ENCODE data around the gene IL22RA1. TPM values are rescaled to one million over a fixed set of nuclear protein-coding genes. Genes with fewer than 3 reads are reported as not detected.

IL22RA1 gene
- total RNA-seq, 5 donors from 2014 or later (not counting 1 experiment from before 2014, with no cell fraction given), result 0.13 to 0.15 TPM; not detected in 3

DNA sequence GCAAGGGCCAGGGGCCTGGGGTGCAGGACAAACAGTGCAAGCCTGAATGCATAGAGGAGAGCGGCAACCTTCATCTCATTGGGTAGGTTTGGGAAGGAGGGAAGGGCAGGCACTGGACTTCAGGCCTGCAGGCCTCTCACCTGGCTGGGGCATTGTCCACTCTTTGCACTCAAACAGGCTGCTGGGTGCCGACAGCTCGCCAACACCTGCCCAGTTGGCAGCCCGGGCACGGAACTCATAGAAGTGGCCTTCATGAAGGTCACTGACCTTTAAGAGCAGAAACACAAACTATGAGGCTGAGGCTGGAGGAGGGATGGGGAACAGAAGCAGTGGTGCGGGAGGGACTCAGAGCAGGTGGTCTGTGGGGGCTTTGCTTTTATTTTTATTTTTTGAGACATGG lies 61.8 kb downstream of the IL22RA1 start:
- Mint-ChIP-seq H3K4me1 (no peaks in the 10 kb centered on the region), H3K27ac (no peak overlapping the region), H3K27me3 (peaks cover 0 to 2% of the 10 kb centered on the region in 2 donors), H3K4me3 (no peak overlapping the region), H3K9me3 (no peaks in the 10 kb centered on the region), H3K36me3 (no peaks in the 10 kb centered on the region)
- ATAC-seq (replicated peaks in 1 of 4) (no peak), DNase-seq (no peak)
- CTCF ChIA-PET, result no interaction called here
- Histone ChIP-seq H3K36me3 (ENCODE audit: control insufficient read depth in 2 of 2, extremely low read depth in 1 of 2, insufficient read depth in 1 of 2, low read length in 1 of 2) (no peaks in the 10 kb centered on the region), H3K27ac (ENCODE audit: low read length) (no peak overlapping the region), H3K4me1 (ENCODE audit: control insufficient read depth in 1 of 2, extremely low read depth in 1 of 2, insufficient read depth in 2 of 2, low read length in 2 of 2) (no peaks in the 10 kb centered on the region), H3K4me3 (ENCODE audit: control insufficient read depth in 1 of 2, extremely low read depth in 1 of 2, low read length in 1 of 2) (no peak overlapping the region), H3K9me3 (no peaks in the 10 kb centered on the region), H3K27me3 (replicated peaks in 1 of 2; ENCODE audit: control insufficient read depth in 2 of 2, extremely low read depth in 1 of 2, insufficient read depth in 2 of 2, low read length in 1 of 2) (peaks cover 0 to 14% of the 10 kb centered on the region in 2 experiments)
- POLR2A ChIA-PET, result no interaction called here
- 100% methylated on average over 1 of the region's 6 CpGs for WGBS (ENCODE audit: insufficient coverage)

- H3K36me3 Mint-ChIP-seq, result no peaks in the 10 kb centered on the region
- POLR2A ChIA-PET, result interaction anchor here in 1 of 2 donors (0.6 kb wide), 1 partner anchor 10 kb away, joined by 3 read pairs; no protein-coding TSS in a partner anchor
Observed at GRCh38 chr1:24080131-24080530, 62.8 kb downstream of the IL22RA1 start.

DNA sequence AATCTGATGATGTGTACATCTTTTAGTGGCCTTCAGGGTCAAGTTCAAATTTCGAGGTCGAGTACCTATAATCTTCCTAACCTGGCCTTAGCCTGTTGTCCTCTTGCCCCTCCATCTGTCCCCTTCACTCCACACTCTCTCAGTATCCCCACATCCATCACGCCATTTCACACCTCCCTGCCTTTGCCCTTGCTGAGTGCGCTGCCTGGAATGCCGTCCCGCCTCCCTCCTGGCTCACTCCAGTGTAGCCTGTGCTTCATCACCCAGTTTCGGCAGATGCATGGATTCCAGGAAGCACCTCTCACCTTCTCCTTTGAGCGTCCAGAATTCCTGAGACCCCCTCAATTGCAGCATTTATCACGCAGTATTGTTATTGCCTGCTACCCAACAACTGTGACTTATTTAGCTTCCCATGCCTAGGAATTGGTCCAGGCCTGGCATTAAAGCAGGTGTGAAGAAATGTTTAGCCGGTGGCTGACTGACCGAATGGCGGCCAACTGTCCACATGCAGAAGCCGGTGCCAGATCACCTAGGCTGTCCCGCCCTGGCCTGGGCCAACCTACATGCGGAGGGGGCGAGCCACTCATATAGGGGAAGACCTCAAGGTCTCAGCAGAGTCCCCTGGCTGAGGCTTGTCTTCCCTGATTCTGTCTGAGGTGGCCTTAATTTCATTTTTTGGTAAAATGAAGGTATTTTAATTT lies 65.5 kb downstream of the IL22RA1 start:
- H3K4me3 ChIP-seq (ENCODE audit: control insufficient read depth in 1 of 2, extremely low read depth in 1 of 2, low read length in 1 of 2), result no peak overlapping the region
- H3K36me3 ChIP-seq (ENCODE audit: control insufficient read depth in 2 of 2, extremely low read depth in 1 of 2, insufficient read depth in 1 of 2, low read length in 1 of 2), result no peaks in the 10 kb centered on the region
- Mint-ChIP-seq H3K4me1 (no peaks in the 10 kb centered on the region), H3K9me3 (no peaks in the 10 kb centered on the region), H3K4me3 (no peak overlapping the region), H3K27ac (no peak overlapping the region), H3K36me3 (no peaks in the 10 kb centered on the region), H3K27me3 (no peaks in the 10 kb centered on the region)
- H3K27ac ChIP-seq (ENCODE audit: low read length), result no peak overlapping the region
- CTCF ChIA-PET, result no interaction called here
- peaks cover 0 to 5% of the 10 kb centered on the region in 2 experiments for H3K27me3 ChIP-seq (replicated peaks in 1 of 2; ENCODE audit: control insufficient read depth in 2 of 2, extremely low read depth in 1 of 2, insufficient read depth in 2 of 2, low read length in 1 of 2)
- H3K4me1 ChIP-seq (ENCODE audit: control insufficient read depth in 1 of 2, extremely low read depth in 1 of 2, insufficient read depth in 2 of 2, low read length in 2 of 2), result no peaks in the 10 kb centered on the region
- POLR2A ChIA-PET, result no interaction called here
- 85% methylated on average over 13 of the region's 16 CpGs for WGBS (ENCODE audit: insufficient coverage)
- ATAC-seq (replicated peaks in 1 of 4) (no peak), DNase-seq (no peak)
- H3K9me3 ChIP-seq, result no peaks in the 10 kb centered on the region

More at GRCh38 chr1:24080131-24080530, 62.8 kb downstream of the IL22RA1 start:
- no peak overlapping the region for H3K27ac Mint-ChIP-seq
- Histone ChIP-seq H3K4me1 (ENCODE audit: control insufficient read depth in 1 of 2, extremely low read depth in 1 of 2, insufficient read depth in 2 of 2, low read length in 2 of 2) (no peaks in the 10 kb centered on the region), H3K4me3 (ENCODE audit: control insufficient read depth in 1 of 2, extremely low read depth in 1 of 2, low read length in 1 of 2) (no peak overlapping the region), H3K27me3 (replicated peaks in 1 of 2; ENCODE audit: control insufficient read depth in 2 of 2, extremely low read depth in 1 of 2, insufficient read depth in 2 of 2, low read length in 1 of 2) (peaks cover 0 to 10% of the 10 kb centered on the region in 2 experiments), H3K27ac (ENCODE audit: low read length) (no peak overlapping the region), H3K36me3 (ENCODE audit: control insufficient read depth in 2 of 2, extremely low read depth in 1 of 2, insufficient read depth in 1 of 2, low read length in 1 of 2) (no peaks in the 10 kb centered on the region), H3K9me3 (no peaks in the 10 kb centered on the region)
- DNase-seq (no peak), ATAC-seq (replicated peaks in 1 of 4) (no peak)
- WGBS (ENCODE audit: insufficient coverage), result 76% methylated on average over 5 of the region's 10 CpGs
- no peak overlapping the region for H3K4me3 Mint-ChIP-seq
- CTCF ChIA-PET, result no interaction called here
- H3K27me3 Mint-ChIP-seq, result no peaks in the 10 kb centered on the region
- no peaks in the 10 kb centered on the region for H3K4me1 Mint-ChIP-seq
- no peaks in the 10 kb centered on the region for H3K9me3 Mint-ChIP-seq

- H3K27ac Mint-ChIP-seq, result no peak overlapping the region
- H3K27me3 Mint-ChIP-seq, result peaks cover 0 to under 1% of the 10 kb centered on the region in 2 donors
Observed at GRCh38 chr1:24075946-24076345, 67.0 kb downstream of the IL22RA1 start.

DNA sequence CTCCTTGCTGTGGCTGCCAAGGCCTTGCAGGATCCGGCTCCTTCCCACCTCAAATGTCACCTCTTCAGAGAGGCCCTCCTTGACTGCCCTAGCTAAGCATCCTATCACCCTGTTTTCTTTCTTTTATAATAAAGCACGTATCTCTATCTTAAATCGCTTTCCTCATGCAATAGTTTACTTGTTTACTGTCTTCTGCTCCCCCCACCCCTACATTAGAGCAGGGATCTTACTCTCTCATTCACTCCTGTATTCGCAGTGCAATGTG lies 67.4 kb downstream of the IL22RA1 start:
- H3K9me3 Mint-ChIP-seq, result no peaks in the 10 kb centered on the region
- H3K27ac Mint-ChIP-seq, result no peak overlapping the region
- H3K4me3 Mint-ChIP-seq, result no peak overlapping the region
- WGBS (ENCODE audit: insufficient coverage), result 92% methylated on average over 3 of the region's 4 CpGs
- H3K36me3 ChIP-seq (ENCODE audit: control insufficient read depth in 2 of 2, extremely low read depth in 1 of 2, insufficient read depth in 1 of 2, low read length in 1 of 2), result no peaks in the 10 kb centered on the region
- no peaks in the 10 kb centered on the region for H3K9me3 ChIP-seq
- H3K4me1 ChIP-seq (ENCODE audit: control insufficient read depth in 1 of 2, extremely low read depth in 1 of 2, insufficient read depth in 2 of 2, low read length in 2 of 2), result peaks cover 0 to 4% of the 10 kb centered on the region in 2 experiments
- no peaks in the 10 kb centered on the region for H3K36me3 Mint-ChIP-seq
- no peak for ATAC-seq (replicated peaks in 1 of 4)
- ChIA-PET POLR2A (no interaction called here), CTCF (no interaction called here)
- H3K4me3 ChIP-seq (ENCODE audit: control insufficient read depth in 1 of 2, extremely low read depth in 1 of 2, low read length in 1 of 2), result no peak overlapping the region
- peaks cover 0 to 4% of the 10 kb centered on the region in 2 donors for H3K27me3 Mint-ChIP-seq
- DNase-seq, result no peak
- H3K4me1 Mint-ChIP-seq, result peaks cover 0 to 4% (median 2%) of the 10 kb centered on the region in 3 donors
- H3K27me3 ChIP-seq (replicated peaks in 1 of 2; ENCODE audit: control insufficient read depth in 2 of 2, extremely low read depth in 1 of 2, insufficient read depth in 2 of 2, low read length in 1 of 2), result peaks cover 0 to 13% of the 10 kb centered on the region in 2 experiments
- H3K27ac ChIP-seq (ENCODE audit: low read length), result no peak overlapping the region

More at GRCh38 chr1:24075946-24076345, 67.0 kb downstream of the IL22RA1 start:
- H3K36me3 ChIP-seq (ENCODE audit: control insufficient read depth in 2 of 2, extremely low read depth in 1 of 2, insufficient read depth in 1 of 2, low read length in 1 of 2), result no peaks in the 10 kb centered on the region
- peaks cover 0 to 10% of the 10 kb centered on the region in 2 experiments for H3K27me3 ChIP-seq (replicated peaks in 1 of 2; ENCODE audit: control insufficient read depth in 2 of 2, extremely low read depth in 1 of 2, insufficient read depth in 2 of 2, low read length in 1 of 2)
- Mint-ChIP-seq H3K9me3 (no peaks in the 10 kb centered on the region), H3K36me3 (no peaks in the 10 kb centered on the region), H3K4me1 (peaks cover 0 to under 1% (median under 1%) of the 10 kb centered on the region in 3 donors), H3K4me3 (no peak overlapping the region)
- H3K27ac ChIP-seq (ENCODE audit: low read length), result no peak overlapping the region
- H3K4me1 ChIP-seq (ENCODE audit: control insufficient read depth in 1 of 2, extremely low read depth in 1 of 2, insufficient read depth in 2 of 2, low read length in 2 of 2), result peaks cover 0 to 2% of the 10 kb centered on the region in 2 experiments
- no peaks in the 10 kb centered on the region for H3K9me3 ChIP-seq
- DNase-seq (no peak), ATAC-seq (replicated peaks in 1 of 4) (no peak)
- 81% methylated on average over 6 of the region's 8 CpGs for WGBS (ENCODE audit: insufficient coverage)
- no peak overlapping the region for H3K4me3 ChIP-seq (ENCODE audit: control insufficient read depth in 1 of 2, extremely low read depth in 1 of 2, low read length in 1 of 2)
- ChIA-PET CTCF (no interaction called here), POLR2A (no interaction called here)

DNA sequence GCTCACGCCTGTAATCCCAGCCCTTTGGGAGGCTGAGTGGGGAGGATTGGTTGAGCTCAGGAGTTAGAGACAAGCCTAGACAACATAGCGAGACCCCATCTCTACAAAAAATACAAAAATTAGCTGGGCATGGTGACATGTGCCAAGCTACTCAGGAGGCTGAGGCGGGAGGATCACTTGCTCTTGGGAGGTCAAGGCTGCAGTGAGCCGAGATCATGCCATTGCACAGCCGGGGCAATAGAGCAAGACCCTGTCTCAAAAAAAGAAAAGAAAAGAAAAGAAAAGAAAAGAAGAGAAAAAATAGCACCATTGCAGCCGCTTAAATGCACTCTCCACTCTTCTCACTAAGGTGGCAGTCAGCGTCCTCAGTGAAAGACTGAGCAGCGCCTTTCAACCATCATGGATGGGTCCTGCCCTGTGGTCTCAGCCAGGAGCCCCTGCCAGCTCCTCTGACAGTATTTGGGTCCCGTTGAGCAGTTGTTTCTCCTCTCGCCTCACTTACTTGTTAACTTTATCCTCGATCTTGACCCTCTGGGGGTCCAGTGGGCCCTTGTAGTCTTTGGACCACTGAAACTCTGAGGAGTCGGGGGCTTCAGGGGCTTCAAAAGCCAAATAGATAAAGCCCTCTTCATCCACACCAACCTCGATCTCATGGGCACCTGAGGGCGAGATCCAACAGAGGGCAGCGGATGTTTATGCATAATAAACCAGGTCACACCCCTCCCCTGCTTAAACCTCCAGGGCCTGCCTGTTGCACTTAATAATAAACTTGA lies 67.9 kb downstream of the IL22RA1 start:
- Histone ChIP-seq H3K4me3 (ENCODE audit: control insufficient read depth in 1 of 2, extremely low read depth in 1 of 2, low read length in 1 of 2) (no peak overlapping the region), H3K27me3 (replicated peaks in 1 of 2; ENCODE audit: control insufficient read depth in 2 of 2, extremely low read depth in 1 of 2, insufficient read depth in 2 of 2, low read length in 1 of 2) (peaks cover 0 to 16% of the 10 kb centered on the region in 2 experiments), H3K27ac (ENCODE audit: low read length) (no peak overlapping the region), H3K9me3 (no peaks in the 10 kb centered on the region), H3K36me3 (ENCODE audit: control insufficient read depth in 2 of 2, extremely low read depth in 1 of 2, insufficient read depth in 1 of 2, low read length in 1 of 2) (no peaks in the 10 kb centered on the region), H3K4me1 (ENCODE audit: control insufficient read depth in 1 of 2, extremely low read depth in 1 of 2, insufficient read depth in 2 of 2, low read length in 2 of 2) (peaks cover 0 to 4% of the 10 kb centered on the region in 2 experiments)
- peaks cover 0 to 4% (median 2%) of the 10 kb centered on the region in 3 donors for H3K4me1 Mint-ChIP-seq
- H3K9me3 Mint-ChIP-seq, result no peaks in the 10 kb centered on the region
- ChIA-PET POLR2A (no interaction called here), CTCF (interaction anchor here in 1 of 2 donors (0.6 kb wide), 1 partner anchor 11 kb away, joined by 3 read pairs; no protein-coding TSS in a partner anchor)
- no peaks in the 10 kb centered on the region for H3K36me3 Mint-ChIP-seq
- no peak for DNase-seq
- H3K27me3 Mint-ChIP-seq, result peaks cover 0 to 4% of the 10 kb centered on the region in 2 donors
- ATAC-seq (replicated peaks in 1 of 4), result no peak
- no peak overlapping the region for H3K27ac Mint-ChIP-seq
- 84% methylated on average over 9 of the region's 15 CpGs for WGBS (ENCODE audit: insufficient coverage)
- no peak overlapping the region for H3K4me3 Mint-ChIP-seq
